SU-DHL-6 (cell line): Measurements from ENCODE around the gene SLC45A3.

Experiments used
- H2AFZ ChIP-seq: fragments of 200-600 bp; sonication (generic); 2 replicates; pipeline ENCODE4 v1.6.1; 2014; ENCODE audit warnings: low read depth, mild to moderate bottlenecking, moderate library complexity, mixed read lengths, antibody characterized with exemption, low read length; ENCODE audit not compliant: severe bottlenecking
- H3F3A ChIP-seq: fragments of 200-600 bp; shearing (Covaris generic); 2 replicates; pipeline ENCODE4 v1.6.0; 2016; ENCODE audit warnings: antibody characterized with exemption, mild to moderate bottlenecking; ENCODE audit not compliant: insufficient read depth
- H3K27ac ChIP-seq: fragments of 200-600 bp; sonication (generic); 2 replicates; pipeline ENCODE4 v1.5.1; 2016; ENCODE audit warnings: low read depth, mild to moderate bottlenecking, low read length, moderate library complexity, mixed read lengths
- H3K27me3 ChIP-seq: fragments of 200-600 bp; sonication (generic), shearing (Covaris generic); 2 replicates; pipeline ENCODE4 v1.6.0; 2014; ENCODE audit warnings: mild to moderate bottlenecking, low read length
- H3K36me3 ChIP-seq: fragments of 200-600 bp; sonication (generic); 2 replicates; pipeline ENCODE4 v1.6.1; 2014; ENCODE audit warnings: mild to moderate bottlenecking, low read length, mixed read lengths
- H3K4me2 ChIP-seq: fragments of 300-600, 200-600 bp; shearing (Covaris generic), sonication (generic); 2 replicates; pipeline ENCODE4 v1.6.0; 2014; ENCODE audit warnings: low read length, low read depth, mild to moderate bottlenecking; ENCODE audit not compliant: poor library complexity, severe bottlenecking
- H3K4me3 ChIP-seq: fragments of 200-600 bp; sonication (generic); 2 replicates; pipeline ENCODE4 v1.5.1; 2014; ENCODE audit warnings: antibody characterized with exemption, low read length, mild to moderate bottlenecking, mixed read lengths; ENCODE audit not compliant: insufficient read depth, poor library complexity, severe bottlenecking
- H3K79me2 ChIP-seq: fragments of 200-600 bp; sonication (generic); 2 replicates; pipeline ENCODE4 v1.6.1; 2014; ENCODE audit warnings: mild to moderate bottlenecking, low read length, moderate library complexity; ENCODE audit not compliant: insufficient read depth
- H3K9ac ChIP-seq: fragments of 200-600 bp; sonication (generic); 2 replicates; pipeline ENCODE4 v1.7.0; 2014; ENCODE audit warnings: mild to moderate bottlenecking, low read length
- H3K9me2 ChIP-seq: fragments of 200-600 bp; sonication (generic); replicated peaks from 2 replicates; pipeline ENCODE4 v1.6.1; 2014; ENCODE audit warnings: low read length; ENCODE audit not compliant: insufficient read depth
- H3K9me3 ChIP-seq: fragments of 200-600 bp; sonication (generic); 2 replicates; pipeline ENCODE4 v1.6.1; 2014; ENCODE audit warnings: low read length, mixed read lengths; ENCODE audit not compliant: insufficient read depth
- H4K20me1 ChIP-seq: fragments of 200-600 bp; sonication (generic); 2 replicates; pipeline ENCODE4 v1.6.1; 2014; ENCODE audit warnings: low read depth, mild to moderate bottlenecking, antibody characterized with exemption, low read length, moderate library complexity, mixed read lengths
- CTCF ChIP-seq: fragments of 200-600 bp; sonication (generic); IDR thresholded peaks from one replicate; pipeline ENCODE4 v1.5.1; 2017; ENCODE audit warnings: antibody characterized with exemption, mild to moderate bottlenecking, low read length, moderate library complexity; ENCODE audit not compliant: insufficient read depth, poor library complexity, severe bottlenecking
- EZH2phosphoT487 ChIP-seq: fragments of 200-600 bp; sonication (generic), shearing (Covaris generic); conservative IDR thresholded peaks from 2 replicates; pipeline ENCODE4 v1.6.1; 2018; ENCODE audit warnings: mild to moderate bottlenecking, antibody characterized with exemption, low read length, moderate library complexity, mixed read lengths

SLC45A3 gene

GRCh38 chr1:205633421-205633976 is 46.8 kb downstream of the SLC45A3 start:
- Histone ChIP-seq H2AFZ (no peak overlapping the region), H3K27ac (no peak overlapping the region)
- TF ChIP-seq CTCF (no peak), EZH2phosphoT487 (no peak)

GRCh38 chr1:205632669-205633169 is 47.6 kb downstream of the SLC45A3 start:
- Histone ChIP-seq H3K79me2 (peaks cover 33% of the 10 kb centered on the region), H2AFZ (peak overlapping the region; percentile 86), H3K9ac (peak overlapping the region; percentile 73), H3K36me3 (0 out of 2 replicates have a peak, but pooled peaks cover 3% of the 10 kb centered on the region), H3K27me3 (no peaks in the 10 kb centered on the region), H4K20me1 (no peaks in the 10 kb centered on the region), H3K27ac (peak overlapping the region; percentile 60; the same call in 1 of the 2 replicates), H3K4me3 (peak overlapping the region; percentile 70), H3K9me3 (no peaks in the 10 kb centered on the region), H3K9me2 (no peaks in the 10 kb centered on the region), H3F3A (peaks cover 27% of the 10 kb centered on the region), H3K4me2 (peak overlapping the region; percentile 74)
- TF ChIP-seq CTCF (no peak), EZH2phosphoT487 (no peak)

More at GRCh38 chr1:205633421-205633976, 46.8 kb downstream of the SLC45A3 start:
- H3K9ac ChIP-seq: no peak overlapping the region
- H3F3A ChIP-seq: peaks cover 27% of the 10 kb centered on the region
- H3K27me3 ChIP-seq: no peaks in the 10 kb centered on the region
- H3K4me2 ChIP-seq: no peak overlapping the region
- peaks cover 25% of the 10 kb centered on the region for H3K79me2 ChIP-seq
- no peaks in the 10 kb centered on the region for H3K9me3 ChIP-seq
- H4K20me1 ChIP-seq: no peaks in the 10 kb centered on the region
- no peaks in the 10 kb centered on the region for H3K36me3 ChIP-seq
- no peak overlapping the region for H3K4me3 ChIP-seq
- H3K9me2 ChIP-seq: no peaks in the 10 kb centered on the region

- Histone ChIP-seq H3K27ac (peak within 1 kb of the TSS; percentile 95), H3K9me3 (no peaks in the 10 kb centered on the region), H3K9me2 (no peaks in the 10 kb centered on the region), H3K36me3 (0 out of 2 replicates have a peak, but pooled peaks cover 6% of the 10 kb centered on the region), H3K27me3 (no peaks in the 10 kb centered on the region), H3K9ac (peak within 1 kb of the TSS; percentile 73), H2AFZ (peak within 1 kb of the TSS; percentile 86), H3K79me2 (peaks cover 40% of the 10 kb centered on the region), H3K4me2 (peak within 1 kb of the TSS; percentile 100), H3K4me3 (peak within 1 kb of the TSS; percentile 83), H3F3A (peaks cover 27% of the 10 kb centered on the region), H4K20me1 (no peaks in the 10 kb centered on the region)
- TF ChIP-seq EZH2phosphoT487: no peak
- TF ChIP-seq CTCF: peak; percentile 69
Measured at GRCh38 chr1:205631768-205632668, 48.3 kb downstream of the SLC45A3 start, which contains the start of gene ELK4. TSS of gene ELK4 (minus strand) at chr1:205632011. CDS start at chr1:205623882, 8,129 bp downstream.
